Measurements from ENCODE around the gene MRPS17.

MRPS17 gene

GRCh38 chr7:55975988-55976633, 24.4 kb downstream of the MRPS17 start:
- peaks cover 27 to 30% of the 10 kb centered on the region in 2 donors for H3K36me3 ChIP-seq (ENCODE audit: control insufficient read depth in 1 of 2, insufficient read depth in 2 of 2, low read length in 2 of 2)
- H3K27ac ChIP-seq (ENCODE audit: low read length): no peak overlapping the region
- H3K4me1 ChIP-seq (ENCODE audit: control insufficient read depth in 1 of 2, insufficient read depth in 2 of 2, low read length in 2 of 2): peaks cover 0 to 7% of the 10 kb centered on the region in 2 donors
- H3K9me3 ChIP-seq (ENCODE audit: control insufficient read depth in 1 of 2, low read length in 2 of 2): no peaks in the 10 kb centered on the region
- no peaks in the 10 kb centered on the region for H3K27me3 ChIP-seq (ENCODE audit: low read depth, low read length)
- no peak overlapping the region for H3K4me3 ChIP-seq (ENCODE audit: low read depth in 1 of 2, low read length in 2 of 2)

GRCh38 chr7:55977831-55978230, 26.2 kb downstream of the MRPS17 start:
- no peaks in the 10 kb centered on the region for H3K9me3 ChIP-seq (ENCODE audit: control insufficient read depth in 1 of 2, low read length in 2 of 2)
- H3K36me3 ChIP-seq (ENCODE audit: control insufficient read depth in 1 of 2, insufficient read depth in 2 of 2, low read length in 2 of 2): peaks cover 39 to 40% of the 10 kb centered on the region in 2 donors
- H3K27me3 ChIP-seq (ENCODE audit: low read depth, low read length): no peaks in the 10 kb centered on the region
- no peak overlapping the region for H3K4me3 ChIP-seq (ENCODE audit: low read depth in 1 of 2, low read length in 2 of 2)
- H3K27ac ChIP-seq (ENCODE audit: low read length): no peak overlapping the region
- H3K4me1 ChIP-seq (ENCODE audit: control insufficient read depth in 1 of 2, insufficient read depth in 2 of 2, low read length in 2 of 2): peaks cover 0 to 7% of the 10 kb centered on the region in 2 donors

- Histone ChIP-seq H3K4me1 (ENCODE audit: control insufficient read depth in 1 of 2, insufficient read depth in 2 of 2, low read length in 2 of 2) (peaks cover 0 to 7% of the 10 kb centered on the region in 2 donors), H3K27me3 (ENCODE audit: low read depth, low read length) (no peaks in the 10 kb centered on the region), H3K4me3 (ENCODE audit: low read depth in 1 of 2, low read length in 2 of 2) (no peak overlapping the region), H3K9me3 (ENCODE audit: control insufficient read depth in 1 of 2, low read length in 2 of 2) (no peaks in the 10 kb centered on the region), H3K36me3 (ENCODE audit: control insufficient read depth in 1 of 2, insufficient read depth in 2 of 2, low read length in 2 of 2) (peaks cover 55 to 61% of the 10 kb centered on the region in 2 donors), H3K27ac (ENCODE audit: low read length) (no peak overlapping the region)
These were observed 28.6 kb downstream of the MRPS17 start for GRCh38 chr7:55980266-55980665.

- Histone ChIP-seq H3K4me3 (ENCODE audit: low read depth in 1 of 2, low read length in 2 of 2) (no peak overlapping the region), H3K9me3 (ENCODE audit: control insufficient read depth in 1 of 2, low read length in 2 of 2) (no peaks in the 10 kb centered on the region), H3K27me3 (ENCODE audit: low read depth, low read length) (no peaks in the 10 kb centered on the region), H3K36me3 (ENCODE audit: control insufficient read depth in 1 of 2, insufficient read depth in 2 of 2, low read length in 2 of 2) (peaks cover 52 to 77% of the 10 kb centered on the region in 2 donors), H3K4me1 (ENCODE audit: control insufficient read depth in 1 of 2, insufficient read depth in 2 of 2, low read length in 2 of 2) (no peaks in the 10 kb centered on the region), H3K27ac (ENCODE audit: low read length) (no peak overlapping the region)
These were observed 31.9 kb downstream of the MRPS17 start for GRCh38 chr7:55983537-55983936.

- H3K27ac ChIP-seq (ENCODE audit: low read length): no peak overlapping the region
- H3K9me3 ChIP-seq (ENCODE audit: control insufficient read depth in 1 of 2, low read length in 2 of 2): no peaks in the 10 kb centered on the region
- no peaks in the 10 kb centered on the region for H3K4me1 ChIP-seq (ENCODE audit: control insufficient read depth in 1 of 2, insufficient read depth in 2 of 2, low read length in 2 of 2)
- H3K4me3 ChIP-seq (ENCODE audit: low read depth in 1 of 2, low read length in 2 of 2): no peak overlapping the region
- peaks cover 25 to 54% of the 10 kb centered on the region in 2 donors for H3K36me3 ChIP-seq (ENCODE audit: control insufficient read depth in 1 of 2, insufficient read depth in 2 of 2, low read length in 2 of 2)
- H3K27me3 ChIP-seq (ENCODE audit: low read depth, low read length): no peaks in the 10 kb centered on the region
These were observed 40.7 kb downstream of the MRPS17 start for GRCh38 chr7:55992346-55992745.

- H3K9me3 ChIP-seq (ENCODE audit: control insufficient read depth in 1 of 2, low read length in 2 of 2): no peaks in the 10 kb centered on the region
- H3K27ac ChIP-seq (ENCODE audit: low read length): no peak overlapping the region
- H3K4me1 ChIP-seq (ENCODE audit: control insufficient read depth in 1 of 2, insufficient read depth in 2 of 2, low read length in 2 of 2): no peaks in the 10 kb centered on the region
- H3K36me3 ChIP-seq (ENCODE audit: control insufficient read depth in 1 of 2, insufficient read depth in 2 of 2, low read length in 2 of 2): peaks cover 29 to 54% of the 10 kb centered on the region in 2 donors
- no peak overlapping the region for H3K4me3 ChIP-seq (ENCODE audit: low read depth in 1 of 2, low read length in 2 of 2)
- no peaks in the 10 kb centered on the region for H3K27me3 ChIP-seq (ENCODE audit: low read depth, low read length)
These were observed 45.3 kb downstream of the MRPS17 start for GRCh38 chr7:55996856-55997500.

GRCh38 chr7:56003749-56004148, 52.1 kb downstream of the MRPS17 start:
- Histone ChIP-seq H3K4me1 (ENCODE audit: control insufficient read depth in 1 of 2, insufficient read depth in 2 of 2, low read length in 2 of 2) (no peaks in the 10 kb centered on the region), H3K36me3 (ENCODE audit: control insufficient read depth in 1 of 2, insufficient read depth in 2 of 2, low read length in 2 of 2) (peaks cover 0 to 12% of the 10 kb centered on the region in 2 donors), H3K27me3 (ENCODE audit: low read depth, low read length) (no peaks in the 10 kb centered on the region), H3K4me3 (ENCODE audit: low read depth in 1 of 2, low read length in 2 of 2) (no peak overlapping the region), H3K9me3 (ENCODE audit: control insufficient read depth in 1 of 2, low read length in 2 of 2) (no peaks in the 10 kb centered on the region), H3K27ac (ENCODE audit: low read length) (no peak overlapping the region)

All from muscle layer of duodenum (tissue), 2 donors.